Spleen (tissue), 7 donors: ENCODE measurements around the gene STAMBP.

Experiments used
- CTCF ChIP-seq, 11 experiments: fragments of 200-600 bp in 7 of 11; fragments of 450-650 bp in 4 of 11; sonication (generic) in 4 of 11; IDR thresholded peaks in 8 of 11; conservative IDR thresholded peaks in 3 of 11; 1 replicate in 7 of 11; 2 replicates in 4 of 11; pipeline versions ENCODE4 v1.4.0 to v1.8.0; 2016 to 2021; ENCODE audit warnings: antibody characterized with exemption in 11 of 11, inconsistent platforms in 4 of 11, mild to moderate bottlenecking in 1 of 11
- POLR2AphosphoS5 ChIP-seq, 3 donors: sonication (generic); formaldehyde crosslinking; IDR thresholded peaks; one replicate each; pipeline ENCODE4 v1.5.1; 2017; ENCODE audit warnings: antibody characterized with exemption in 3 of 3
- donor health status: DM: no; HTN: no; CAD: no; lungs with moderate emphysema.
- donor health status: DM: no; HTN: no; CAD: no.
- donor health status: DM: no; HTN: no; CAD: no.

- TF ChIP-seq POLR2AphosphoS5 (IDR thresholded peaks at IDR 0.05), result no peak
- TF ChIP-seq CTCF (IDR thresholded peaks at IDR 0.05 in 8 of 11, conservative IDR thresholded peaks at IDR 0.05 in 3 of 11), result no peak
Observed at GRCh38 chr2:73914667-73915066, 85.9 kb downstream of the STAMBP start.
